Measurements from ENCODE around the gene RPS18.
A peak's percentile ranks its signal among the peaks of the same experiment; 100 is the strongest.

The RPS18 gene

DNA sequence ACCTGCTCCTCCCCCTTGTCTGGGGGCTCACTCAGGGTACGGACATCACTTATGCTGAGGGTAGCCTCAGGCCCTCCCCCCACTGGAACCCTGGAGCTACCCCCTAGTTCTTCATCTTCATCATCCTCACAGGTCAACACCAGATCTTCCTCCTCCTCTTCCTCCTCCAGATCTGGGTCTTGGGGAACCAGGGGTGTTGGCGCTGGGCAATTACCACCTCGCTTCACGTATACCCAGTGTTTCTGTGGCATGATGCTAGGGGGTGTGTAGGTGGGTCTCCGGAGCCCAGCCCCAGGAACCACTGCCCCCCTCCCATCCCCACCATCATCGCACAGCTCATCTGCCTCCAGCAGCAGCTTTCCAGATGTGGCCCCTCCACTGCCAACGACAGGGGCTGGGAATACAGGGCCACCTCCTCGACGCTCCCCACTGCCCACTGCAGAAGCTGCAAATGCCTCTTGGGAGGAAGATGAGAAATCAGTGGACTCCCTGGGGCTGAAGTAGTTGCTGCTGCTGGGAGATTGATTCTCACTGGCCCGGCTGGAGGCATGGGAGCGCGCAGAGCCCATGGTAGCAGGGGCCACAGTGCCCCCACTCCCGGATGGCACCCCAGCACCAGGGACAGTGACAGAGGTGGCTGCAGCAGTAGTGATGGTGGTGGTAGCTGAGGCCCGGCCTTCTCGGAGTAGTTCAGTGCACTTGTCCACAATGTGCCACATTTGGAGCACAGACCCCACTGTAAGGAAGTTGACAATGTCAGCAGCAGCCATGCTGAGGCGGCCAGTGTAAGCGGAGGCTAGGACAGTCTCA is 44.1 kb downstream of the RPS18 start:
- no peak for DNase-seq

DNA sequence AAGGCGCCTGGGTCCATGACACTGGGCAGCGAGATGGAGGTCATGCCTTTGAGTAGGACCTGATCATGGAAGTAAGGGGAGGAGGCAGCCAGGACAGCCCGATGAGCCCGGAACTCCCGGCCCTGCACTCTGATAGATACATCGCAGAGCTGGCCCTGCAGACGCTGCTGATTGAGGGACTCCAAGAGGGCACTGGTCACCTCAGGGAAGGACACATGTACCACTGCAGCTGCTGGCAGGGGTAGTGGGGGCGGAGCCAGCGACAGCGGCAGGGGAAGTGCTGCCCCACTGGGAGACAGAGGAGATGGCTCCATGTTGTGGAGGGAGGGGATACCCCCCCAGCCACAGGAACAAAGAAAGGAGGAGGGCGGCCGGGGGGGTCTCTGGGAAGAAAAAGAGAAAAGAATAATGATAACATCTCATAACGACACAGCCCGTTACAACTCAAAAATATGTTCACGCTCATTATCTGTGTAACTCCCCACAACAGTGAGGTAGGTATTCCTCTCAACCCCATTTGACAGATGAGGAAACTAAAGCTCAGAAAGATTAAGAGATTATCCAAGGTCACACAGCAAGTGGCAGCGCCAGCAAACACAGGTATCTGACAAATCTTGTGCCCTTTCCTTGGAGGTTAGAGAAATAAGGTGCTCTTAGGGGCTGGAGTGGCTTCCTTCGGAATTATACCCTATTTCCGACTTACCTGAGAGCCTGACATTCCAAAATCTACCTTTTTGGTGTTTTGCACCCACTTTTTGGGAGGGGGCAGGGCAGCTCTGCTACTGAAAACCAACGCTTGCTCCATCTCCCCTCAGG is 44.9 kb downstream of the RPS18 start:
- no peak for DNase-seq

DNA sequence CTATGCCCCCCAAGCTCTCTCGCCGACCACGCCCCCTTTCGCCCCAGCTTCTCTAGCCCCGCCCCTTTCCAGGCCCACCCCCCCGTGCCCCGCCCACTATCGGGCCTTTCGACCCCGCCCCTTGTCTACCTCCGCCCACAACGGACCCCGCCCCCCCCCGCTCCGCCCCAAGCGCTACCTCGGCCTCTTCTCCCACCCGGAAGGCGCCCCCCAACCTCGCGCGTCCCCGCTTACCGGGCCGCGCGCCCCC is 45.5 kb downstream of the RPS18 start:
- DNase-seq = peak; percentile 85

DNA sequence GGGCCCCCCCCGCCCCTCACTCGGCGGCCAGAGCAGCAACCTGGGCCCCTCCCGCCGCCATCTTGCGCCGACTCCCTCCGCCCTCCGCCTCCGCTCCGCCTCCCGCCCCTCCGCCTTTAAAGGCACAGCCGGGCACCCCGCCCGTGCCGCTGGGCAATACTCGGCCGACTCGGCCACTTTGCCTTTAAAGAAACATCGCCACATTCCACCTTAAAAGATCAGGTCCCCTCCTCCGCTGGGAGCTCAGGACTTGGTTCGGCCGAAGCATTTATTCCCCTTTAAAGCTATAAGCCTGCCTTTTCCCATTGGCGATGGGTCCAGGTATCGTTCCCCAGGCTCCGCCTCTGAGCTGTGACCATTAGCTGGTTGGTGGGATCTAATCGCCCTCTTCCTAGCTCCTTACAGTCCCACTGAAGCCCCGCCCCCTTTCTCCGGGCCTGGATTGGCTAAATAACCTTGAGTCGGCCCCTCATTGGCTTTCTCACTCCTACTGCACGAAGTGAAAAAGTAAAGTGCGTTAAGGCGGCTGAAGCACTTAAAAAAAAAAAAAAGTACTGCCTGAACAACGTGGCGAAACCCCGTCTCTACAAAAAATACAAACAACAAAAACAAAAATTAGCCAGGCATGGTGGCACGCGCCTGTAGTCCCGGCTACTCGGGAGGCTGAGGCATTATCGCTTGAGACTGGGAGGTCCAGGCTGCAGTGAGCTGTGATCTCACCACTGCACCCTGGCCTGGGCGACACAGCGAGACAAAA is 46.0 kb downstream of the RPS18 start, which contains the start of gene ZBTB22:
Gene ZBTB22 (minus strand): TSS at position 76 of the 757 bp plus-strand sequence. CDS start 828 bp downstream, outside the sequence.
- peak; percentile 96 for DNase-seq

DNA sequence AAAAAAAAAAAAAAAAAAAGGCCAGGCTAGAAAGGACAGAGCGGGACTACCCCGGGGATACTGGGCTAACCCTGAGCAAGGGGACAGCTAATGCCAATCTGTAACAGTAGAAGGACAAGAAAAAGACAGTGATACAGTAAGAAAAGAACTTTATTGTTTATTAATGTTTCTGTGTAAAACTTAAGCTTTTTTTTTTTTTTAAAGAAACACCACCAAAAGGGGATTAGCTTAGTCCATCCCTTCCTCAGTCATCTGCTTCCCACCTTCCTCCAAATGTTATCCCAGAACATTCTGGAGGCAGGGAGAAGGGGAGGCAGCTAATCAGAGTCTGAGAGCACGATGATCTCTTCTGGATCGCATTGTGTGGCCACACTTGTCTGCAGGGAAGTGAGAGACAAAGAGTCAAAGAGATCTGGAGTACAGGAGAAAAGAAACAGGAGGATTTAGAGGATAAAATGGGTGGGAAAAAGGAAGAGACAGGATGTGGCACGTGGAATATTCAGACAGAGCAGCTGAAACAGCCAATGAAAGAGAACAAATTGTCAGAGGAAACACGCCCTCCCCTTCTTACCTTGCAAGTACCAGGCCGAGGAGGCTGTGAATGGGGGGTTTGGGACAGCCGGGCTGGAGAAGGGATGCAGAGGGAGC is 46.7 kb downstream of the RPS18 start:
- no peak for DNase-seq

DNA sequence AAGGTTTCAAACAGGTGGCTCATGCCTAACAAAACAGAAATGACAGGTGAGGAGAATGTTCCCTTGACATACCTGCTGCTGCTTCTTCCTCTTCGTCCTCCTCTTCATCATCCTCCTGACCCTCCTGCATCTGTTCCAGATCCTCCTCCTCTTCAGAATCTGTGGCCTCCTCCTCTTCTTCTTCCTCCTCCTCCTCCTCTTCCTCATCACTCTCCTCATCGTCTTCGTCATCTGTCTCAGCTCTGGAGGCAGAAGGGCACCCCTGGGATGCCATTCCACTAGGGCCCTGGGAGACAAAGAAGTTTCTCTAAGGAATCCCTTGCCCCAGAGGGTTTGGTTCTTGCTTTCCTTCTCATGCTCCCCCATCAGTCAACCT is 48.1 kb downstream of the RPS18 start:
- DNase-seq = no peak

DNA sequence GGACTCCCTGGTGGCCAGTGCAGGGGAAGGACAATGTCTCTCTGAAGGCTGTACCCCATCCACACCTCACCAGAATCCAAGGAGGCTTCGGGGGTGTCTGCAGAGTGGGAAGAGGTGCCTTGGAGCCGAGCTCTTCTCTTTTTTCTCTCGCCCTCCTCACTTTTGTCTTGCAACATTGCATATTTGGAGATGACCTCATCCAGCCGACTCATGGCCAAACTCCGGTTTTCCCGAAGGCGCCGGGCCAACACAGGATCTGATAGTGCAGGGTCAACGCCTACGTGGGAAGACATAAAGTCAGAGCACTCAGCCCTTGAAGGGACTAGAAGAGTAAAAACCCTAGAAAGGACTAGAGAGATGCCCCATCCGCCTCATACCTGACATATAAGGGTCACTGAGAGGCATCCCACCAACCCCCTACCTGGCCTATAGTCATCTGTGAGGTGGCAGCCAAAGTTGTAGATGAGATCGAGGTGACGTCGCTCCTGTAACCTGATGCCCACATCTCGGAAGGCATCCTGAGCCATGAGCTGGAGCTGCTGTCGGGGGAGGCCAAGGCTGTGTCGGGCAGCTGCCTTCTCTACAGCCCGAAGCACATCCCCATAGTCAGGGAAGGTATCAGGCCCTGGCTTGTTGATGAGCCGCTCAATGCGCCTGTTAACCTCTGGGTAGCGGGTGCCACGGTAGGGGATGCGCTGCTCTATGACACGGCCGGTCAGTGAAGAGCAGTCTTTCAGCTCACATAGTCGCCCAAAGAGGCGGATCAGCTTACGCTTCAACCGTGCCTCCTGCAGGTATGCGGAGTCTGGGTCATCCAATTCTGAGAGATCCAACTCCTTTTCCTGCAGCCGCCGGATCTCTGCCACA is 48.7 kb downstream of the RPS18 start:
- DNase-seq = no peak

DNA sequence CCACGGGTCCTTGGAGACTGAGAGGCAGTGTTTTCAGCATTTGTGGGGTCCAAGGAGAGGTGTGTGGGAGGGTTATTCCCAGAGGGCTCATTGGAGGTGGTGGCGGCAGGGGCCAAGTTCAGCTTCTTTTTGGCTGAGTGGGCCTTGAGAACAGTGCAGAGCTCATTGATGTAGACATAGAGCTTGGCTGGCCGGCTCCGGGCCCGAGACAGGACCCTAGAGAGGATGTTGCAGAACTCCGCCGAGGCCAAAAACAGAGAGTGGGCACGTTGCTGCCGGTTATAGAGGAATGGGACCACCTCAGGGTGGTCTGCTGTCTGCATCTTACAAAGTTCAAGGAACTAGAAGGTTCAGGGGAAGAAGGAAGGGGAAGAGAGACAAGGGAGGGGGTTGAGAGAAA is 49.4 kb downstream of the RPS18 start:
- DNase-seq = no peak

DNA sequence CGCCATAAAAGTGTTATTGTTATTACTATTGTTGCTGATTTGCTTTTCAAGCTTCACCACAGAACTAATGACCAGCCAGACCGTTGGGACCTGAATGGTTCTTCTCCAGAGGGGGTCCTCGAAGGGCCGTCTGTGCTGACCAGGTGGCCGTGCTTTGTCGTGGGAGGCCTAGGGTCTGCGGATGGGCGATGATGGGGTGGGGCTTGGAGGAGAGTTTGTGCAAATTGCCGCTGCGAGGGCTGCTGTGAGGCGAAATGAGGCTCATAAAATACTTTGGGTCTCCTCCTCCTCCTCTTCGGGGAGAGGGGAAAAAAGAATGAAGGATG is 51.7 kb downstream of the RPS18 start:
- no peak for DNase-seq

DNA sequence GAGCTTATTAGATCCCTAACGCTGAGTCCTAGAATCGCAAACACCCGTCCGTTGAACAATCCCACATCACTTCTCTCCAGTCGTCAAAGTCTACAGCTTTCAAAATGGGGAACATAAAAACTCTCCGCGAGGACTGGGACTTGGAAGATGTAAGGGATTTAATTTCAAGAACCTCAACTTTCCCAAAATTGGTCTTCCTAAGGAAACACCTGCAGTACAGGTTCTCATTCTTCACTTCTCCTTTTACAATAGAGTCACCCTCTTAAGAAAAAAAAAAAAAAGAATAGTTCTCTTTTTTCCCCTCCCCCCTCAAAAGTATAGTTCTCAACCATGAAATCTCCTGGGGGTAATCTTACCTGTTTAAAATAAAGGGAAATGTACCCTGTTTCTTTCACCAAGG is 52.2 kb downstream of the RPS18 start:
- no peak for DNase-seq

Measured in activated CD8-positive, alpha-beta memory T cell treated with anti-CD3 and anti-CD28 coated beads, Interleukin-2, amount 50 U/mL, for 48 hours (primary cell).